Right cardiac atrium (tissue), 5 donors: ENCODE results near the gene TANGO6. TPM values are rescaled to one million over a fixed set of nuclear protein-coding genes. Genes with fewer than 3 reads are reported as not detected.

Experiments used
- ATAC-seq, 2 donors: fragments of 200-7000 bp; cut with Tn5 transposase; one replicate each; pipeline versions ENCODE4 v1.8.0 to v1.9.1; 2020; ENCODE audit warnings: moderate library complexity in 2 of 2, mild to moderate bottlenecking in 1 of 2
- DNase-seq, 3 donors: peaks; one replicate each; pipeline ENCODE4 v3.0.0-alpha.2; 2020
- H3K27ac ChIP-seq: one replicate; pipeline ENCODE4 v1.5.1; 2013; ENCODE audit warnings: mild to moderate bottlenecking, low read length, control low read depth, moderate library complexity
- H3K27me3 ChIP-seq: one replicate; pipeline ENCODE4 v1.6.1; 2013; ENCODE audit not compliant: control insufficient read depth, insufficient read depth
- H3K4me1 ChIP-seq: one replicate; pipeline ENCODE4 v1.6.1; 2013; ENCODE audit warnings: low read length; ENCODE audit not compliant: control insufficient read depth, insufficient read depth
- H3K4me3 ChIP-seq: one replicate; pipeline ENCODE4 v1.5.1; 2013; ENCODE audit warnings: low read length, control low read depth
- H3K9me3 ChIP-seq: one replicate; pipeline ENCODE4 v1.6.1; 2013; ENCODE audit warnings: low read length; ENCODE audit not compliant: control insufficient read depth
- WGBS: extraction: QIAGEN DNeasy Blood & Tissue Kit; methylation state at CpG from one replicate; pipeline ENCODE4 v1.1.7; 2013; 5-methylcytosine and 5-hydroxymethylcytosine counted together
- intact Hi-C, 4 donors: fragments of 100-400 bp; cut with DNase I; formaldehyde crosslinking; loops; one replicate each; pipeline versions ENCODE4 v1.11.0 to v1.14.0; 2022 to 2023
- polyA plus RNA-seq: library from polyadenylated mRNA; stranded (reverse); fragments of 200-250 nt; gene quantifications from one replicate; pipeline ENCODE4 v1.2.3, GENCODE V29; 2013
- total RNA-seq, 4 donors: library from RNA; stranded (reverse); fragmentation: NEBNext Ultra II Directional; extraction: Animal tissue kit (Norgen Biotek cat#: 25700); gene quantifications; one replicate each; pipeline ENCODE4 v1.2.1, GENCODE V29; 2021
- donor health status: healthy with polysubstance abuse.
- donor health status: DM: no; HTN: yes; CAD: no.
- donor health status: DM: no; HTN: no; CAD: no.
- donor health status: DM: no; HTN: yes; CAD: no; lungs with severe emphysema.
- donor health status: DM: yes; HTN: yes; CAD: no.

TANGO6 gene
- total and polyA plus RNA-seq, 5 donors: 2.1 to 11.5 (median 9.7) TPM

- H3K9me3 ChIP-seq: no peaks in the 10 kb centered on the region
- ATAC-seq (no peak), DNase-seq (no peak)
- intact Hi-C loops: no loop called here
- WGBS: 86% methylated on average over 5 of the region's 5 CpGs
- no peaks in the 10 kb centered on the region for H3K27me3 ChIP-seq
- no peak overlapping the region for H3K4me3 ChIP-seq
- peaks cover 3% of the 10 kb centered on the region for H3K4me1 ChIP-seq
- no peak overlapping the region for H3K27ac ChIP-seq
Observed at GRCh38 chr16:69085032-69085695, 241.8 kb downstream of the TANGO6 start.

- ATAC-seq (no peak), DNase-seq (no peak)
- intact Hi-C loops: no loop called here
Observed at GRCh38 chr16:69087161-69087581, 243.8 kb downstream of the TANGO6 start.

GRCh38 chr16:69088684-69089083 lies 245.4 kb downstream of the TANGO6 start:
- Histone ChIP-seq H3K4me1 (peaks cover 3% of the 10 kb centered on the region), H3K9me3 (no peaks in the 10 kb centered on the region), H3K27me3 (no peaks in the 10 kb centered on the region), H3K27ac (no peak overlapping the region), H3K4me3 (no peak overlapping the region)
- DNase-seq (no peak), ATAC-seq (no peak)
- 85% methylated on average over 4 of the region's 4 CpGs for WGBS
- intact Hi-C loops: no loop called here

More at GRCh38 chr16:69087161-69087581, 243.8 kb downstream of the TANGO6 start:
- no peak overlapping the region for H3K27ac ChIP-seq
- no peak overlapping the region for H3K4me3 ChIP-seq
- H3K9me3 ChIP-seq: no peaks in the 10 kb centered on the region
- WGBS: 62% methylated on average over 3 of the region's 3 CpGs
- peaks cover 3% of the 10 kb centered on the region for H3K4me1 ChIP-seq
- H3K27me3 ChIP-seq: no peaks in the 10 kb centered on the region

GRCh38 chr16:69089091-69089910 lies 246.0 kb downstream of the TANGO6 start:
- DNase-seq (no peak), ATAC-seq (peak; percentile 24 to 50)
- WGBS: 55% methylated on average over 16 of the region's 16 CpGs
- intact Hi-C loops: no loop called here
- Histone ChIP-seq H3K27me3 (no peaks in the 10 kb centered on the region), H3K9me3 (no peaks in the 10 kb centered on the region), H3K4me3 (no peak overlapping the region), H3K4me1 (peaks cover 3% of the 10 kb centered on the region), H3K27ac (no peak overlapping the region)

GRCh38 chr16:69093974-69094373 lies 250.6 kb downstream of the TANGO6 start:
- 70% methylated on average over 3 of the region's 3 CpGs for WGBS
- Histone ChIP-seq H3K27ac (no peak overlapping the region), H3K4me3 (no peak overlapping the region), H3K27me3 (no peaks in the 10 kb centered on the region), H3K9me3 (no peaks in the 10 kb centered on the region), H3K4me1 (peaks cover 3% of the 10 kb centered on the region)
- intact Hi-C loops: no loop called here
- ATAC-seq (no peak), DNase-seq (no peak)

GRCh38 chr16:69094501-69094900 lies 251.2 kb downstream of the TANGO6 start:
- peaks cover under 1% of the 10 kb centered on the region for H3K4me1 ChIP-seq
- WGBS: 68% methylated on average over 5 of the region's 5 CpGs
- no peaks in the 10 kb centered on the region for H3K27me3 ChIP-seq
- no peak overlapping the region for H3K4me3 ChIP-seq
- DNase-seq: no peak
- H3K27ac ChIP-seq: no peak overlapping the region
- no peak for ATAC-seq
- H3K9me3 ChIP-seq: no peaks in the 10 kb centered on the region
- intact Hi-C loops: no loop called here

- Histone ChIP-seq H3K4me1 (no peaks in the 10 kb centered on the region), H3K4me3 (no peak overlapping the region), H3K27me3 (no peaks in the 10 kb centered on the region), H3K9me3 (no peaks in the 10 kb centered on the region), H3K27ac (no peak overlapping the region)
- 75% methylated on average over 6 of the region's 6 CpGs for WGBS
- ATAC-seq (no peak), DNase-seq (no peak)
- intact Hi-C loops: no loop called here
Observed at GRCh38 chr16:69095193-69095592, 251.9 kb downstream of the TANGO6 start.

- DNase-seq: no peak
- no peak overlapping the region for H3K27ac ChIP-seq
- H3K4me1 ChIP-seq: no peaks in the 10 kb centered on the region
- no peaks in the 10 kb centered on the region for H3K9me3 ChIP-seq
- H3K27me3 ChIP-seq: no peaks in the 10 kb centered on the region
- intact Hi-C loops: no loop called here
- H3K4me3 ChIP-seq: no peak overlapping the region
- ATAC-seq: no peak
- WGBS: 68% methylated on average over 11 of the region's 11 CpGs
Observed at GRCh38 chr16:69100071-69100691, 256.9 kb downstream of the TANGO6 start.

- Histone ChIP-seq H3K27ac (no peak within 1 kb of the TSS), H3K9me3 (no peaks in the 10 kb centered on the region), H3K27me3 (no peaks in the 10 kb centered on the region), H3K4me1 (peaks cover 8% of the 10 kb centered on the region), H3K4me3 (peak within 1 kb of the TSS; percentile 49)
- intact Hi-C loops: no loop called here
- ATAC-seq (peak; percentile 79), DNase-seq (peak; percentile 53 to 79 (median 75))
- WGBS: under 1% methylated on average over 80 of the region's 80 CpGs
Observed at GRCh38 chr16:69105501-69106361, 262.4 kb downstream of the TANGO6 start, which contains the start of gene HAS3. Gene HAS3 (plus strand): TSS chr16:69105653. CDS start chr16:69109396, 3,743 bp downstream.

GRCh38 chr16:69106491-69107315 lies 263.4 kb downstream of the TANGO6 start:
- H3K9me3 ChIP-seq: no peaks in the 10 kb centered on the region
- H3K4me3 ChIP-seq: peak overlapping the region; percentile 49
- ATAC-seq (peak in 1 of 2 donors; percentile 30), DNase-seq (peak in 2 of 3 donors; percentile 57 to 59)
- under 1% methylated on average over 55 of the region's 55 CpGs for WGBS
- intact Hi-C loops: no loop called here
- no peak overlapping the region for H3K27ac ChIP-seq
- no peaks in the 10 kb centered on the region for H3K27me3 ChIP-seq
- H3K4me1 ChIP-seq: peaks cover 8% of the 10 kb centered on the region
